Measurements from ENCODE around the gene SNRNP70. TPM values are rescaled to one million over a fixed set of nuclear protein-coding genes. Genes with fewer than 3 reads are reported as not detected.

Gene SNRNP70
- total and polyA plus RNA-seq, 2 donors (not counting 3 experiments of a cell fraction or from before 2014, with no cell fraction given): 215 to 300 TPM

- no peaks in the 10 kb centered on the region for H3K36me3 ChIP-seq (ENCODE audit: control insufficient read depth in 2 of 2, extremely low read depth in 1 of 2, insufficient read depth in 2 of 2, low read length in 2 of 2)
- no peak overlapping the region for H3K9ac ChIP-seq (replicated peaks; ENCODE audit: extremely low read depth, insufficient read depth, low read length)
- peak; percentile 91 for DNase-seq (ENCODE audit: low read depth, low spot score)
- H3K4me3 ChIP-seq (replicated peaks in 1 of 3; ENCODE audit: insufficient read depth in 1 of 3, low read depth in 1 of 3, low read length in 3 of 3): peak overlapping the region; percentile 31 to 73 (median 61)
- FAIRE-seq: peak; percentile 93
- BruUV-seq (replicated peaks): no TSS peak
- peaks cover 2 to 5% of the 10 kb centered on the region in 2 experiments for H3K27me3 ChIP-seq (ENCODE audit: control insufficient read depth in 2 of 2, insufficient read depth in 2 of 2, low read length in 2 of 2)
- intact Hi-C loops (cut with micrococcal nuclease): loop anchor here (1.0 kb wide), 2 partner anchors 8 to 30 kb away; partner anchors contain the start of genes C19orf73, PPFIA3 and TRPM4
- no peak overlapping the region for H3K27ac ChIP-seq (ENCODE audit: insufficient read depth, low read depth, low read length)
- no peaks in the 10 kb centered on the region for H3K79me2 ChIP-seq (ENCODE audit: control insufficient read depth, insufficient read depth, low read length)
- H3K4me2 ChIP-seq (ENCODE audit: insufficient read depth, low read length): peak overlapping the region; percentile 95
- ChIA-PET CTCF (interaction anchor here (0.6 to 4.1 kb wide), 12 partner anchors 10 to 151 kb away, joined by 3 to 56 read pairs (median 6); partner anchors contain the start of gene LIN7B), POLR2A (interaction anchor here (1.1 kb wide), 1 partner anchor 51 kb away, joined by 3 read pairs; no protein-coding TSS in a partner anchor)
- H3K9me3 ChIP-seq (replicated peaks; ENCODE audit: control insufficient read depth, insufficient read depth, low read length): no peaks in the 10 kb centered on the region
- no peaks in the 10 kb centered on the region for H4K20me1 ChIP-seq (replicated peaks; ENCODE audit: control insufficient read depth, extremely low read depth, insufficient read depth, low read length)
- dilution Hi-C loops (cut with MboI; ENCODE audit: extremely low pct_ligation_motif_present, low sequenced_read_pairs): no loop called here
- TF ChIP-seq POLR2AphosphoS5 (IDR thresholded peaks at IDR 0.05; ENCODE audit: insufficient read depth, low read depth, low read length) (no peak), GATA2 (IDR thresholded peaks at IDR 0.05; ENCODE audit: insufficient read depth, insufficient read length, low read depth, low read length) (no peak), CTCF (IDR thresholded peaks at IDR 0.05; ENCODE audit: extremely low read depth in 1 of 2, insufficient read depth in 1 of 2, low read depth in 1 of 2, low read length in 2 of 2) (no peak), FOS (IDR thresholded peaks at IDR 0.05; ENCODE audit: borderline replicate concordance, insufficient read depth, low read length) (no peak), EZH2 (IDR thresholded peaks at IDR 0.05; ENCODE audit: borderline replicate concordance, low read depth, low read length, severe bottlenecking) (no peak)
- H3K4me1 ChIP-seq (ENCODE audit: control insufficient read depth, extremely low read depth, insufficient read depth, low read length): peaks cover 28% of the 10 kb centered on the region
- no peaks in the 10 kb centered on the region for H3K9me1 ChIP-seq (replicated peaks; ENCODE audit: control insufficient read depth, extremely low read depth, insufficient read depth, low read length)
- H2AFZ ChIP-seq (ENCODE audit: low read depth, low read length): peak overlapping the region; percentile 90
Measured at GRCh38 chr19:49148784-49149651, 63.8 kb downstream of the SNRNP70 start.
